AG10803 (cell line): ENCODE measurements around the gene CRTC1.
"Not testable (repeated sequence)": the region's sequence is repeated elsewhere in the genome, so short reads cannot be mapped to it uniquely, and the experiment has no call there.

Experiments used
- DNase-seq: peaks from one replicate; pipeline ENCODE4 v3.0.0; 2010; ENCODE audit warnings: low read depth
- H3K4me3 ChIP-seq: 2 replicates; pipeline ENCODE4 v1.5.1; 2011; ENCODE audit warnings: mild to moderate bottlenecking, low read length, control low read depth
- CTCF ChIP-seq: conservative IDR thresholded peaks from 2 replicates; pipeline ENCODE4 v1.5.1; 2011; ENCODE audit warnings: mild to moderate bottlenecking, low read length, control low read depth, inconsistent platforms

Gene CRTC1

GRCh38 chr19:18803550-18804138 lies 120.2 kb downstream of the CRTC1 start:
- no peak for TF ChIP-seq CTCF
- DNase-seq: no peak

GRCh38 chr19:18804139-18804601 lies 120.7 kb downstream of the CRTC1 start:
- DNase-seq: no peak
- no peak overlapping the region for H3K4me3 ChIP-seq
- TF ChIP-seq CTCF: no peak

More at GRCh38 chr19:18803550-18804138, 120.2 kb downstream of the CRTC1 start:
- no peak overlapping the region for H3K4me3 ChIP-seq

- DNase-seq: no peak
- no peak overlapping the region for H3K4me3 ChIP-seq
- no peak for TF ChIP-seq CTCF
Observed at GRCh38 chr19:18804643-18805042, 121.2 kb downstream of the CRTC1 start.

- no peak overlapping the region for H3K4me3 ChIP-seq
- DNase-seq: peak; percentile 77
- no peak for TF ChIP-seq CTCF
Observed at GRCh38 chr19:18807861-18808331, 124.4 kb downstream of the CRTC1 start.

- peak; percentile 96 for DNase-seq
- no peak overlapping the region for H3K4me3 ChIP-seq
- TF ChIP-seq CTCF: no peak
Observed at GRCh38 chr19:18809149-18809868, 125.8 kb downstream of the CRTC1 start.

GRCh38 chr19:18811638-18812037 lies 128.2 kb downstream of the CRTC1 start:
- not testable (repeated sequence) for DNase-seq, H3K4me3 ChIP-seq

- H3K4me3 ChIP-seq: no peak overlapping the region
- peak; percentile 39 for TF ChIP-seq CTCF
- peak; percentile 66 for DNase-seq
Observed at GRCh38 chr19:18814063-18814462, 130.6 kb downstream of the CRTC1 start.
